HUES6 (cell line): Measurements from ENCODE around the gene AP4S1.
A peak's percentile ranks its signal among the peaks of the same experiment; 100 is the strongest.
"Not testable (repeated sequence)": the region's sequence is repeated elsewhere in the genome, so short reads cannot be mapped to it uniquely, and the experiment has no call there.

Experiments
- H3K27ac ChIP-seq: 2 replicates; pipeline ENCODE4 v1.7.0; 2013; ENCODE audit warnings: low read depth, mild to moderate bottlenecking, low read length, inconsistent platforms
- H3K27me3 ChIP-seq: 2 replicates; pipeline ENCODE4 v1.6.1; 2013; ENCODE audit warnings: low read length; ENCODE audit not compliant: control insufficient read depth, insufficient read depth
- H3K36me3 ChIP-seq: 2 replicates; pipeline ENCODE4 v1.6.1; 2013; ENCODE audit warnings: low read length; ENCODE audit not compliant: control insufficient read depth, insufficient read depth
- H3K4me1 ChIP-seq: 2 replicates; pipeline ENCODE4 v1.6.1; 2013; ENCODE audit warnings: low read length; ENCODE audit not compliant: control insufficient read depth, insufficient read depth
- H3K4me3 ChIP-seq: 2 replicates; pipeline ENCODE4 v1.5.1; 2013; ENCODE audit warnings: low read depth, low read length
- H3K9ac ChIP-seq: one replicate; pipeline ENCODE4 v1.6.1; 2013; ENCODE audit warnings: mild to moderate bottlenecking, low read length
- H3K9me3 ChIP-seq: 2 replicates; pipeline ENCODE4 v1.6.1; 2013; ENCODE audit warnings: low read depth, low read length; ENCODE audit not compliant: control insufficient read depth, insufficient read depth

The AP4S1 gene

GRCh38 chr14:31025367-31026076 is at the start of gene AP4S1:
TSS of gene AP4S1 (plus strand) at chr14:31025649. CDS start at chr14:31066197, 40,548 bp downstream.
- Histone ChIP-seq H3K4me1 (no peaks in the 10 kb centered on the region; the same call in 1 of the 2 replicates), H3K4me3 (peak within 1 kb of the TSS; percentile 86), H3K36me3 (peaks cover 17% of the 10 kb centered on the region), H3K9ac (peak within 1 kb of the TSS; percentile 94), H3K27me3 (no peaks in the 10 kb centered on the region), H3K9me3 (no peaks in the 10 kb centered on the region), H3K27ac (peak within 1 kb of the TSS; percentile 98)

- Histone ChIP-seq H3K9ac (no peak overlapping the region), H3K9me3 (0 out of 2 replicates have a peak, but pooled peaks cover 4% of the 10 kb centered on the region), H3K4me3 (no peak overlapping the region), H3K4me1 (no peaks in the 10 kb centered on the region), H3K27ac (no peak overlapping the region), H3K27me3 (no peaks in the 10 kb centered on the region), H3K36me3 (no peaks in the 10 kb centered on the region; the same call in none of the 2 replicates)
Observed at GRCh38 chr14:30977752-30978151, 47.7 kb upstream of the AP4S1 start.

GRCh38 chr14:30980106-30980704 is 45.2 kb upstream of the AP4S1 start:
- H3K27me3 ChIP-seq, H3K27ac ChIP-seq, H3K4me1 ChIP-seq, H3K9me3 ChIP-seq, H3K36me3 ChIP-seq, H3K4me3 ChIP-seq, H3K9ac ChIP-seq: not testable (repeated sequence)

- no peaks in the 10 kb centered on the region for H3K27me3 ChIP-seq
- no peak overlapping the region for H3K9ac ChIP-seq
- no peak overlapping the region for H3K27ac ChIP-seq
- no peaks in the 10 kb centered on the region for H3K9me3 ChIP-seq
- H3K36me3 ChIP-seq = no peaks in the 10 kb centered on the region; the same call in 1 of the 2 replicates
- H3K4me1 ChIP-seq = no peaks in the 10 kb centered on the region
- H3K4me3 ChIP-seq = no peak overlapping the region
Observed at GRCh38 chr14:30980980-30981379, 44.5 kb upstream of the AP4S1 start.

GRCh38 chr14:30982533-30982932 is 42.9 kb upstream of the AP4S1 start:
- H3K27me3 ChIP-seq = no peaks in the 10 kb centered on the region
- no peak overlapping the region for H3K4me3 ChIP-seq
- no peaks in the 10 kb centered on the region; the same call in 1 of the 2 replicates for H3K36me3 ChIP-seq
- H3K27ac ChIP-seq = no peak overlapping the region
- H3K9me3 ChIP-seq = no peaks in the 10 kb centered on the region
- no peaks in the 10 kb centered on the region for H3K4me1 ChIP-seq
- no peak overlapping the region for H3K9ac ChIP-seq

GRCh38 chr14:30983858-30984257 is 41.6 kb upstream of the AP4S1 start:
- Histone ChIP-seq H3K9ac (no peak overlapping the region), H3K27ac (no peak overlapping the region), H3K36me3 (no peaks in the 10 kb centered on the region), H3K27me3 (no peaks in the 10 kb centered on the region), H3K4me3 (no peak overlapping the region), H3K4me1 (no peaks in the 10 kb centered on the region), H3K9me3 (no peaks in the 10 kb centered on the region)

- H3K27me3 ChIP-seq = no peaks in the 10 kb centered on the region
- H3K27ac ChIP-seq = no peak overlapping the region
- no peaks in the 10 kb centered on the region for H3K4me1 ChIP-seq
- no peak overlapping the region for H3K4me3 ChIP-seq
- no peaks in the 10 kb centered on the region for H3K9me3 ChIP-seq
- H3K36me3 ChIP-seq = no peaks in the 10 kb centered on the region
- no peak overlapping the region for H3K9ac ChIP-seq
Observed at GRCh38 chr14:30985796-30986195, 39.7 kb upstream of the AP4S1 start.

- Histone ChIP-seq H3K36me3 (no peaks in the 10 kb centered on the region), H3K9ac (no peak overlapping the region), H3K4me3 (no peak overlapping the region), H3K27ac (no peak overlapping the region), H3K27me3 (no peaks in the 10 kb centered on the region), H3K4me1 (peaks cover 8% of the 10 kb centered on the region; the same call in 1 of the 2 replicates), H3K9me3 (no peaks in the 10 kb centered on the region)
Observed at GRCh38 chr14:30988509-30988908, 36.9 kb upstream of the AP4S1 start.

GRCh38 chr14:30990770-30991169 is 34.7 kb upstream of the AP4S1 start:
- Histone ChIP-seq H3K9ac (no peak overlapping the region), H3K9me3 (no peaks in the 10 kb centered on the region), H3K4me3 (no peak overlapping the region), H3K4me1 (peaks cover 11% of the 10 kb centered on the region; the same call in 1 of the 2 replicates), H3K27me3 (no peaks in the 10 kb centered on the region), H3K27ac (no peak overlapping the region), H3K36me3 (no peaks in the 10 kb centered on the region)

GRCh38 chr14:30991408-30991807 is 34.0 kb upstream of the AP4S1 start:
- Histone ChIP-seq H3K36me3 (no peaks in the 10 kb centered on the region), H3K27me3 (no peaks in the 10 kb centered on the region), H3K9ac (no peak overlapping the region), H3K27ac (no peak overlapping the region), H3K4me3 (no peak overlapping the region), H3K4me1 (peaks cover 17% of the 10 kb centered on the region), H3K9me3 (no peaks in the 10 kb centered on the region)

- Histone ChIP-seq H3K36me3 (no peaks in the 10 kb centered on the region), H3K9me3 (peaks cover 2% of the 10 kb centered on the region; the same call in 1 of the 2 replicates), H3K4me1 (peaks cover 27% of the 10 kb centered on the region), H3K4me3 (no peak overlapping the region), H3K27me3 (no peaks in the 10 kb centered on the region), H3K27ac (no peak overlapping the region), H3K9ac (no peak overlapping the region)
Observed at GRCh38 chr14:30993071-30993470, 32.4 kb upstream of the AP4S1 start.
